A549 (cell line): ENCODE data around the gene CTSH.

ENCODE experiments used
- EP300 ChIP-seq, 2 experiments: fragments of >200 bp; sonication (Bioruptor Twin); formaldehyde crosslinking; IDR thresholded peaks; 2 replicates in 1 of 2; 3 replicates in 1 of 2; pipeline ENCODE4 v1.6.1; 2016 to 2017
- KDM5A ChIP-seq: fragments of 200-600 bp; sonication (generic); IDR thresholded peaks from 2 replicates; pipeline ENCODE4 v1.6.1; 2016; ENCODE audit warnings: antibody characterized with exemption, mild to moderate bottlenecking
- MAFK ChIP-seq: fragments of 450-650 bp; IDR thresholded peaks from 2 replicates; pipeline ENCODE4 v1.6.1; 2014; ENCODE audit not compliant: partially characterized antibody
- RAD21 ChIP-seq, 2 experiments: fragments of >200 bp in 1 of 2; sonication (Bioruptor Twin) in 1 of 2; formaldehyde crosslinking in 1 of 2; IDR thresholded peaks in 1 of 2; conservative IDR thresholded peaks in 1 of 2; 2 replicates in 1 of 2; 3 replicates in 1 of 2; pipeline ENCODE4 v1.6.1; 2012 to 2018; ENCODE audit warnings: inconsistent platforms in 1 of 2
- RCOR1 ChIP-seq: fragments of 150-350 bp; IDR thresholded peaks from 2 replicates; pipeline ENCODE4 v1.6.1; 2014; ENCODE audit warnings: antibody characterized with exemption, low read length, low read depth
- REST ChIP-seq: fragments of 200-600 bp; sonication (generic); IDR thresholded peaks from 2 replicates; pipeline ENCODE4 v1.6.1; 2016; ENCODE audit warnings: antibody characterized with exemption, mild to moderate bottlenecking, moderate library complexity
- TF ChIP-seq, protein P1 (sequence below): fragments of >200 bp; sonication (Bioruptor Twin); formaldehyde crosslinking; IDR thresholded peaks from 3 replicates; pipeline ENCODE4 v1.5.1; 2016
- TF ChIP-seq, protein P2 (sequence below): IDR thresholded peaks from 2 replicates; pipeline ENCODE4 v1.6.1; 2012

- TF ChIP-seq, protein P1, sequence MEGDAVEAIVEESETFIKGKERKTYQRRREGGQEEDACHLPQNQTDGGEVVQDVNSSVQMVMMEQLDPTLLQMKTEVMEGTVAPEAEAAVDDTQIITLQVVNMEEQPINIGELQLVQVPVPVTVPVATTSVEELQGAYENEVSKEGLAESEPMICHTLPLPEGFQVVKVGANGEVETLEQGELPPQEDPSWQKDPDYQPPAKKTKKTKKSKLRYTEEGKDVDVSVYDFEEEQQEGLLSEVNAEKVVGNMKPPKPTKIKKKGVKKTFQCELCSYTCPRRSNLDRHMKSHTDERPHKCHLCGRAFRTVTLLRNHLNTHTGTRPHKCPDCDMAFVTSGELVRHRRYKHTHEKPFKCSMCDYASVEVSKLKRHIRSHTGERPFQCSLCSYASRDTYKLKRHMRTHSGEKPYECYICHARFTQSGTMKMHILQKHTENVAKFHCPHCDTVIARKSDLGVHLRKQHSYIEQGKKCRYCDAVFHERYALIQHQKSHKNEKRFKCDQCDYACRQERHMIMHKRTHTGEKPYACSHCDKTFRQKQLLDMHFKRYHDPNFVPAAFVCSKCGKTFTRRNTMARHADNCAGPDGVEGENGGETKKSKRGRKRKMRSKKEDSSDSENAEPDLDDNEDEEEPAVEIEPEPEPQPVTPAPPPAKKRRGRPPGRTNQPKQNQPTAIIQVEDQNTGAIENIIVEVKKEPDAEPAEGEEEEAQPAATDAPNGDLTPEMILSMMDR: no peak
- no peak for TF ChIP-seq RAD21 (conservative IDR thresholded peaks at IDR 0.05 in 1 of 2, IDR thresholded peaks at IDR 0.05 in 1 of 2)
- no peak for TF ChIP-seq REST
- TF ChIP-seq RCOR1: no peak
- no peak for TF ChIP-seq KDM5A
- TF ChIP-seq, protein P2, sequence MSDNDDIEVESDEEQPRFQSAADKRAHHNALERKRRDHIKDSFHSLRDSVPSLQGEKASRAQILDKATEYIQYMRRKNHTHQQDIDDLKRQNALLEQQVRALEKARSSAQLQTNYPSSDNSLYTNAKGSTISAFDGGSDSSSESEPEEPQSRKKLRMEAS: no peak
- no peak for TF ChIP-seq EP300 (IDR thresholded peaks at IDR 0.05)
- TF ChIP-seq MAFK: no peak
These were observed 46.3 kb downstream of the CTSH start for GRCh38 chr15:78898540-78898939.
